Measurements from ENCODE around the gene ACVR1.

- no peak for TF ChIP-seq CTCF (conservative IDR thresholded peaks at IDR 0.05 in 1 of 2, IDR thresholded peaks at IDR 0.05 in 1 of 2; ENCODE audit: low read depth in 1 of 2, low read length in 2 of 2)
- no peak for TF ChIP-seq EZH2 (IDR thresholded peaks at IDR 0.05; ENCODE audit: low read length, missing control alignments)
These were observed 184.4 kb downstream of the ACVR1 start for GRCh38 chr2:157691695-157692094.
